HepG2 (cell line): ENCODE results near the gene SRSF8. TPM values are rescaled to one million over a fixed set of nuclear protein-coding genes. Genes with fewer than 3 reads are reported as not detected.

ENCODE experiments used
- FOXA1 ChIP-seq, 2 experiments: fragments of 450-650 bp in 1 of 2; sonication (generic) in 1 of 2; formaldehyde crosslinking in 1 of 2; IDR thresholded peaks; 2 replicates each; pipeline versions ENCODE4 v1.4.0 to v1.6.1; 2016 to 2020; ENCODE audit warnings: missing genetic modification reagents in 1 of 2
- NFKBIZ ChIP-seq: IDR thresholded peaks from 2 replicates; pipeline ENCODE4 v1.6.1; 2018; ENCODE audit warnings: missing genetic modification reagents, missing compliant biosample characterization
- NR3C1 ChIP-seq: sonication (generic); formaldehyde crosslinking; IDR thresholded peaks from 2 replicates; pipeline ENCODE4 v1.4.0; 2020; ENCODE audit warnings: missing genetic modification reagents
- RAD21 ChIP-seq: fragments of 450-650 bp; formaldehyde crosslinking; IDR thresholded peaks from 2 replicates; pipeline ENCODE4 v1.5.0; 2020; ENCODE audit warnings: mild to moderate bottlenecking
- RFX3 ChIP-seq: IDR thresholded peaks from 2 replicates; pipeline ENCODE4 v1.6.1; 2016; ENCODE audit warnings: missing biosample characterization, missing genetic modification reagents
- SRSF4 ChIP-seq: fragments of 200-400 bp; formaldehyde crosslinking; IDR thresholded peaks from one replicate; pipeline ENCODE4 v1.6.1; 2018; ENCODE audit warnings: mild to moderate bottlenecking, low read depth, low read length, moderate library complexity; ENCODE audit not compliant: poor library complexity, severe bottlenecking
- TFAP4 ChIP-seq: sonication (generic); IDR thresholded peaks from 2 replicates; pipeline ENCODE4 v1.6.1; 2016; ENCODE audit warnings: low read depth, borderline replicate concordance
- ZMAT3 ChIP-seq: sonication (generic); formaldehyde crosslinking; conservative IDR thresholded peaks from 2 replicates; pipeline ENCODE4 v1.7.0; 2021; ENCODE audit warnings: missing genetic modification reagents
- ZNF225 ChIP-seq: sonication (generic); formaldehyde crosslinking; IDR thresholded peaks from 2 replicates; pipeline ENCODE4 v1.4.0; 2020; ENCODE audit warnings: mild to moderate bottlenecking, missing genetic modification reagents
- ZNF263 ChIP-seq: sonication (generic); formaldehyde crosslinking; IDR thresholded peaks from 2 replicates; pipeline ENCODE4 v1.4.0; 2020; ENCODE audit warnings: missing genetic modification reagents
- ZNF367 ChIP-seq: sonication (generic); formaldehyde crosslinking; IDR thresholded peaks from 2 replicates; pipeline ENCODE4 v1.4.0; 2020; ENCODE audit warnings: missing genetic modification reagents, borderline replicate concordance
- ZNF546 ChIP-seq: sonication (generic); formaldehyde crosslinking; conservative IDR thresholded peaks from 2 replicates; pipeline ENCODE4 v1.8.1; 2023; ENCODE audit warnings: mild to moderate bottlenecking, missing genetic modification reagents
- ZNF557 ChIP-seq: sonication (generic); formaldehyde crosslinking; IDR thresholded peaks from 2 replicates; pipeline ENCODE4 v1.4.0; 2020; ENCODE audit warnings: missing genetic modification reagents
- ZNF570 ChIP-seq: sonication (generic); formaldehyde crosslinking; IDR thresholded peaks from 2 replicates; pipeline ENCODE4 v1.4.0; 2020; ENCODE audit warnings: mild to moderate bottlenecking, missing genetic modification reagents, borderline replicate concordance
- ZNF660 ChIP-seq: sonication (generic); formaldehyde crosslinking; IDR thresholded peaks from 2 replicates; pipeline ENCODE4 v1.5.1; 2020; ENCODE audit warnings: mild to moderate bottlenecking, low read depth, missing genetic modification reagents, borderline replicate concordance
- ZNF7 ChIP-seq: IDR thresholded peaks from 2 replicates; pipeline ENCODE4 v1.6.1; 2016; ENCODE audit warnings: missing biosample characterization, missing genetic modification reagents
- ZNF709 ChIP-seq: sonication (generic); formaldehyde crosslinking; IDR thresholded peaks from 2 replicates; pipeline ENCODE4 v1.5.0; 2020; ENCODE audit warnings: mild to moderate bottlenecking, missing genetic modification reagents
- polyA plus RNA-seq, 8 experiments: library from polyadenylated mRNA; depleted of rRNA in 3 of 8; stranded (reverse) in 7 of 8; unstranded in 1 of 8; fragments of >200 nt; fragmentation: Illumina TruSeq in 4 of 8; extraction: Trizol in 4 of 8; gene quantifications; 2 replicates each; pipeline versions ENCODE4 v1.2.1 to v1.2.3, GENCODE V29; 2011 to 2016; ENCODE audit warnings: low read depth in 4 of 8, missing spikeins in 1 of 8, mixed read lengths in 1 of 8; ENCODE audit not compliant: insufficient read depth in 1 of 8
- total RNA-seq, 5 experiments: library from RNA; depleted of rRNA; stranded (reverse); fragments of >200 nt; fragmentation: Illumina TruSeq; extraction: Trizol; gene quantifications; 2 replicates each; pipeline ENCODE4 v1.2.3, GENCODE V29; 2016; ENCODE audit warnings: low read depth in 1 of 5
- TF ChIP-seq, protein P1 (sequence below): sonication (generic); formaldehyde crosslinking; IDR thresholded peaks from 2 replicates; pipeline ENCODE4 v1.8.0; 2022; ENCODE audit warnings: mild to moderate bottlenecking, missing genetic modification reagents, borderline replicate concordance
- TF ChIP-seq, protein P2 (sequence below): sonication (generic); formaldehyde crosslinking; IDR thresholded peaks from 2 replicates; pipeline ENCODE4 v1.4.0; 2020; ENCODE audit warnings: missing genetic modification reagents, borderline replicate concordance
- TF ChIP-seq, protein P3 (sequence below): IDR thresholded peaks from 2 replicates; pipeline ENCODE4 v1.6.1; 2016; ENCODE audit warnings: low read depth, control low read depth
- TF ChIP-seq, protein P4 (sequence below): sonication (generic); formaldehyde crosslinking; IDR thresholded peaks from 2 replicates; pipeline ENCODE4 v1.5.1; 2020; ENCODE audit warnings: mild to moderate bottlenecking, missing genetic modification reagents
- TF ChIP-seq, protein P5 (sequence below): sonication (generic); formaldehyde crosslinking; IDR thresholded peaks from 2 replicates; pipeline ENCODE4 v1.8.0; 2022; ENCODE audit warnings: low read depth, missing genetic modification reagents

The SRSF8 gene
- total and polyA plus RNA-seq, 2 of the 13 experiments (the other 11 are each of a cell fraction or from before 2014, with no cell fraction given): 21.8 to 25.8 TPM

DNA sequence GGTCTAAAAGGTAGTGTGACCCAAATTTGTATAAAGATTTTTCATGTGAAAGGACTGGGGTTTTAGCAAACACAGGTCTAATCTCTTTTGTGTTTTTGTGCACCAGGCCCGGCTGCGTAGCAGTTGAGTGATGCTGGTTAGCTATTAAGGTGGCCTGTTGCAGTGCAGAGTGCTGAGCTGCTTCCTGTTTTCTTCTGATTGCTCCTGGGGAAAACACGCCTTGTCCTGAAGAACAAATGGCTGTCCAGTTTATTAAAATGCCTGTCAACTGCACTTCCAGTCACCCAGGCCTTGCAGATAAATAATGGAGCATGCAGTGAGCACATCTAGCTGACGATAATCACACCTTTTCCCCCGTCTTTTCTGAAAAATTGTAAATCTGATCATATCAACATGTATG lies 1.8 kb downstream of the SRSF8 start (continued):
- TF ChIP-seq TFAP4 (no peak; the same call in 1 of the 2 replicates), ZNF225 (CRISPR knock-in tag) (no peak), ZNF7 (no peak; the same call in 1 of the 2 replicates), NR3C1 (CRISPR knock-in tag) (no peak), ZNF557 (CRISPR knock-in tag) (no peak), FOXA1 (IDR thresholded peaks at IDR 0.05) (no peak), FOXA1 (CRISPR knock-in tag; IDR thresholded peaks at IDR 0.05) (no peak), ZNF660 (no peak), ZNF570 (CRISPR knock-in tag) (no peak), RAD21 (CRISPR knock-in tag) (no peak), ZNF263 (no peak), RFX3 (CRISPR knock-in tag) (no peak), ZNF546 (no peak), ZNF709 (CRISPR knock-in tag) (no peak), ZMAT3 (0 out of 2 replicates have a peak, but pooled peaks have one; percentile 27), ZNF367 (CRISPR knock-in tag) (no peak), NFKBIZ (CRISPR knock-in tag) (no peak), SRSF4 (no peak)
- TF ChIP-seq, protein P1, sequence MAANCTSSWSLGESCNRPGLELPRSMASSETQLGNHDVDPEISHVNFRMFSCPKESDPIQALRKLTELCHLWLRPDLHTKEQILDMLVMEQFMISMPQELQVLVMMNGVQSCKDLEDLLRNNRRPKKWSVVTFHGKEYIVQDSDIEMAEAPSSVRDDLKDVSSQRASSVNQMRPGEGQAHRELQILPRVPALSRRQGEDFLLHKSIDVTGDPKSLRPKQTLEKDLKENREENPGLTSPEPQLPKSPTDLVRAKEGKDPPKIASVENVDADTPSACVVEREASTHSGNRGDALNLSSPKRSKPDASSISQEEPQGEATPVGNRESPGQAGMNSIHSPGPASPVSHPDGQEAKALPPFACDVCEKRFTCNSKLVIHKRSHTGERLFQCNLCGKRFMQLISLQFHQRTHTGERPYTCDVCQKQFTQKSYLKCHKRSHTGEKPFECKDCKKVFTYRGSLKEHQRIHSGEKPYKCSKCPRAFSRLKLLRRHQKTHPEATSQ (CRISPR knock-in tag): no peak
- TF ChIP-seq, protein P2, sequence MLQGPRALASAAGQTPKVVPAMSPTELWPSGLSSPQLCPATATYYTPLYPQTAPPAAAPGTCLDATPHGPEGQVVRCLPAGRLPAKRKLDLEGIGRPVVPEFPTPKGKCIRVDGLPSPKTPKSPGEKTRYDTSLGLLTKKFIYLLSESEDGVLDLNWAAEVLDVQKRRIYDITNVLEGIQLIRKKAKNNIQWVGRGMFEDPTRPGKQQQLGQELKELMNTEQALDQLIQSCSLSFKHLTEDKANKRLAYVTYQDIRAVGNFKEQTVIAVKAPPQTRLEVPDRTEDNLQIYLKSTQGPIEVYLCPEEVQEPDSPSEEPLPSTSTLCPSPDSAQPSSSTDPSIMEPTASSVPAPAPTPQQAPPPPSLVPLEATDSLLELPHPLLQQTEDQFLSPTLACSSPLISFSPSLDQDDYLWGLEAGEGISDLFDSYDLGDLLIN (CRISPR knock-in tag): no peak
- TF ChIP-seq, protein P3, sequence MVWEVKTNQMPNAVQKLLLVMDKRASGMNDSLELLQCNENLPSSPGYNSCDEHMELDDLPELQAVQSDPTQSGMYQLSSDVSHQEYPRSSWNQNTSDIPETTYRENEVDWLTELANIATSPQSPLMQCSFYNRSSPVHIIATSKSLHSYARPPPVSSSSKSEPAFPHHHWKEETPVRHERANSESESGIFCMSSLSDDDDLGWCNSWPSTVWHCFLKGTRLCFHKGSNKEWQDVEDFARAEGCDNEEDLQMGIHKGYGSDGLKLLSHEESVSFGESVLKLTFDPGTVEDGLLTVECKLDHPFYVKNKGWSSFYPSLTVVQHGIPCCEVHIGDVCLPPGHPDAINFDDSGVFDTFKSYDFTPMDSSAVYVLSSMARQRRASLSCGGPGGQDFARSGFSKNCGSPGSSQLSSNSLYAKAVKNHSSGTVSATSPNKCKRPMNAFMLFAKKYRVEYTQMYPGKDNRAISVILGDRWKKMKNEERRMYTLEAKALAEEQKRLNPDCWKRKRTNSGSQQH (CRISPR knock-in tag): no peak
- TF ChIP-seq, protein P4, sequence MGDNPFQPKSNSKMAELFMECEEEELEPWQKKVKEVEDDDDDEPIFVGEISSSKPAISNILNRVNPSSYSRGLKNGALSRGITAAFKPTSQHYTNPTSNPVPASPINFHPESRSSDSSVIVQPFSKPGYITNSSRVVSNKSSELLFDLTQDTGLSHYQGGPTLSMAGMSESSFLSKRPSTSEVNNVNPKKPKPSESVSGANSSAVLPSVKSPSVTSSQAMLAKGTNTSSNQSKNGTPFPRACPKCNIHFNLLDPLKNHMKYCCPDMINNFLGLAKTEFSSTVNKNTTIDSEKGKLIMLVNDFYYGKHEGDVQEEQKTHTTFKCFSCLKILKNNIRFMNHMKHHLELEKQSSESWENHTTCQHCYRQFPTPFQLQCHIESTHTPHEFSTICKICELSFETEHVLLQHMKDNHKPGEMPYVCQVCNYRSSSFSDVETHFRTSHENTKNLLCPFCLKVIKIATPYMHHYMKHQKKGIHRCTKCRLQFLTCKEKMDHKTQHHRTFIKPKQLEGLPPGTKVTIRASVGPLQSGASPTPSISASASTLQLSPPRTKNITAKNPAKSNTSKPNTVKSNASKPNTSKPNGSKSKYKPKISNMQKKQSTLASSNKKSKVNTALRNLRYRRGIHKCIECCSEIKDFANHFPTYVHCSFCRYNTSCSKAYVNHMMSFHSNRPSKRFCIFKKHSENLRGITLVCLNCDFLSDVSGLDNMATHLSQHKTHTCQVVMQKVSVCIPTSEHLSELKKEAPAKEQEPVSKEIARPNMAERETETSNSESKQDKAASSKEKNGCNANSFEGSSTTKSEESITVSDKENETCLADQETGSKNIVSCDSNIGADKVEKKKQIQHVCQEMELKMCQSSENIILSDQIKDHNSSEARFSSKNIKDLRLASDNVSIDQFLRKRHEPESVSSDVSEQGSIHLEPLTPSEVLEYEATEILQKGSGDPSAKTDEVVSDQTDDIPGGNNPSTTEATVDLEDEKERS: no peak
- TF ChIP-seq, protein P5, sequence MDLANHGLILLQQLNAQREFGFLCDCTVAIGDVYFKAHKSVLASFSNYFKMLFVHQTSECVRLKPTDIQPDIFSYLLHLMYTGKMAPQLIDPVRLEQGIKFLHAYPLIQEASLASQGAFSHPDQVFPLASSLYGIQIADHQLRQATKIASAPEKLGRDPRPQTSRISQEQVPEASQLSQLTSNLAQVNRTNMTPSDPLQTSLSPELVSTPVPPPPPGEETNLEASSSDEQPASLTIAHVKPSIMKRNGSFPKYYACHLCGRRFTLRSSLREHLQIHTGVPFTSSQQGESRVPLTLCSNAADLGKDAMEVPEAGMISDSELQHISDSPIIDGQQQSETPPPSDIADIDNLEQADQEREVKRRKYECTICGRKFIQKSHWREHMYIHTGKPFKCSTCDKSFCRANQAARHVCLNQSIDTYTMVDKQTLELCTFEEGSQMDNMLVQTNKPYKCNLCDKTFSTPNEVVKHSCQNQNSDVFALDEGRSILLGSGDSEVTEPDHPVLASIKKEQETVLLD (CRISPR knock-in tag): no peak
